Islet precursor cell (in vitro differentiated cells): ENCODE results near the gene GALNT17.

Experiments
- DNase-seq: peaks from one replicate; pipeline ENCODE4 v3.0.0-alpha.2; 2018

GALNT17 gene

DNA sequence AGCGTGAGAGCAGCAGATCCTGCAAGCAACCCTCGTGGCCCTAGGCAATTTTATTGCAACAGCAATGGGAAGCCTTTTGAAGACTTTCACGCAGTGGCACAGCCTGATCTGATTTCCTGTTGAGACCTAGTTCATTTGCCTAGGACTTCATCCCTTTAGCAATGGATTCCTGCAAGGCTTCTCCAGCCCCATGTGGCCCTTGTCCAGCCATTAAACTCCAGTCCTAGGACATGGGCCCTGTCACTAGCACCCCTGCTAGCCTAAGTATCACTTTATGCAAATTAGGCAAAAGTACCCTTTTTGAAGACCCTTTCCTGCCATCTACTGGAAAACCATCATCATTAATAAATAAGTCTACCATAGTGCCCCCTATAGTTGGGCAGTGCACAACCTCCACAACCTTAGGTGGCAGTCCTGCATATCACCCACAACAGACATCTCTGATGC is 379.4 kb downstream of the GALNT17 start:
- DNase-seq: no peak

DNA sequence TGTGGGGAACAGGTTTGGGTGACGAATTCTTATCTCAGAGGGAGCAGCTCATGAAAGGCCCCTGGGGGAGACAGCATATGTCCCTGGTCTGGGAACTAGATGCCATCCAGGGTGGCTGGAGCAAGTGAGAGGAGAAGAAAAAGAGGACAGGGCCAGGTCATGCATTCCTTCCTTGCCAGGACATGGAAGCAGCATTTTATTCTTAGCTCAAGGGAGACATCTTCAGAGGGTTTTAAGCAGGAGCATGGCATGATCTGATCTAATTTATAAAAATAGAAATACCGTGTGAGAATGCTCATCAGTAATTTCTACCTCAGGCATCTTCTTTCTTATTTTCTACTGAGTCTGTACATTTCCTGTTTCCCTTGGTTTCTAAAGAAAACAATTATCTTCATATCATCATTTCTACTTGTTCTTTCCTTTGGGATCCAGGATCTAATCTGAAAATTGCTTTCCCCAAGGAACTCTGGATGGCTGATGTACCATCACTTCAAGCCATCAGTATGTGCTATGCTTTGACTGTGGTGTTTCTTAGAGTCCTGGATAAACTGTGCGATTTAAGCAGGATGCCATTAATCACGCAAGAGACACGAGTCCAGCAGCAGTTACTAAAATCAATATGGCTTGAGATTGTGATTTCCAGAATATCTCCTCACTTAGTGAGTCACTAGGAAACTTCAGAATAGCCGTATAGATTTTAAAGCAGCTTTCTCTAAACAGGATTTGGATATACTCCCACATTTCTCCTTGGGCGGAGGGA is 386.2 kb downstream of the GALNT17 start:
- DNase-seq: no peak

DNA sequence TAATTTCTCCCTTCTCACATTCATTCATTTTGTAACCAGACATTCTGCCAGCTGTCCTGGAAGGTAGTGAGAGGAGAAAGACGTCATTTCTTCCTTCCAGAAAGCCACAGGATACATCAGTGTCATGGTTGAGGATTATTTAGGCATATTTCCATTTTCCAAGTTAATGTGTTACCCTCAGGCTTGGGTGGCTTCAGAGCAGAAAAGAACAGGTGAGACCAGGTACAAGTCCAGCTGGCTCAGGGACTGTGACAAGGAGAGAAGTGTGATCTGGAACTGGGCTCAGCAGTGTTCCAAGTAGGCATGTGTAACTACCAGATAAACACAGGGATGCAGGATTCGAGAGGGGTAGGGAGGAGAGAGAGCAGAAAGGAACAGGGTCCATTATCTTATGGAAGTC is 386.9 kb downstream of the GALNT17 start:
- DNase-seq: no peak

DNA sequence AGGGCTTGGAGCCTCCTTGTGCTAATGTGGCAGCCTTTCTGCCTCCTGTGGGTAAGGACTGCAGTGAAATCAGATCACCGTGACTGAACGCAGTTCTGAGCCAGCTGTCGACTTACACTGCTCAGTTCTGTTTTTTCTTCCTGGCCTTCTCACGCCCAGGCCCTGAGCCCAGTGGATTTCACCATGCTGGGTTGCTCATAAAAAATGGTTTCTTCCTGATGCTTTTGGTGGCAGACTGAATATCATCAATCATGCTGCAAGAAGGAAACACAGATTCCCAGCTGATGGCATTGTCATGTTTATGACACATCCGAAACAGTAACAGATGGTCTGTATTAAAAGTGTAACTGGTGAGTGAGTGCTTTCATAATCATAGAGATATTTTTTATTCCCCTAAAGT is 389.6 kb downstream of the GALNT17 start:
- no peak for DNase-seq

DNA sequence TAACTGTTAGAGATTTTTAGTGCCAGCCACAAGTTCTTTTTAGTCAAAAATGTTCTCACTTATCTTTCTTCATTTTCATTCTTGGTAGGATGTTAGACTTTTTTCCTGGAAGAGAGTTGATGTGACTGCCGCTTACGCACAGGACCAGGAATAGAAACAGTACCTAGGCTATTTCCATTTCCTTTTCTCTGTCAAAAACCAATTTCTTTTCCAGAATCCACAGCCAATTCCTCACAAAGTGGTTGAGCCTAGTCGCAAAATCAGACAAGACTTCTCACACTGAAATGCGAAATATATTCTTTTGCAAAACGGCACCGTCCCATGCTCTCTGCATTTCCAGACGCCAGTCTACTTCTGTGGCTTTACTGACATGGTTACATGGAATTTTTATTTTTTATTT is 394.2 kb downstream of the GALNT17 start:
- no peak for DNase-seq

DNA sequence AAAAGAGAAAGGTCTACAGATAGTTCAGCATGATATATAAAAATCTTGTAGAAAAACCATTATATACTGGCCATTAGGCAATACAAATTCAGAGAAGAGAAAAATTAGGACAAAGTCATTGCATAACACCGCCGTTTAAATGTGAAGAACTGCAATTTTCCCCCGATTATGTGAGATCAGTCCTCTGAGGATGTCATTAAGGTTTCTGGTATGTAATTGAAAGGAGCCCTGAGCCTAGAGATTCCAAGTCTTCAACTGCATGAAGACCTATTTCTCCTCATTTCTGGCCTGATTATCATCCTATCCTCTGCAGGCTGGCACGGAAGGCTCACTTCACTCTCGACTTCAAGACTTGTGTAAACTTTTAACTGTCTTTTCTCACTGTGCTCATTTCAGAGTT is 395.3 kb downstream of the GALNT17 start:
- no peak for DNase-seq

DNA sequence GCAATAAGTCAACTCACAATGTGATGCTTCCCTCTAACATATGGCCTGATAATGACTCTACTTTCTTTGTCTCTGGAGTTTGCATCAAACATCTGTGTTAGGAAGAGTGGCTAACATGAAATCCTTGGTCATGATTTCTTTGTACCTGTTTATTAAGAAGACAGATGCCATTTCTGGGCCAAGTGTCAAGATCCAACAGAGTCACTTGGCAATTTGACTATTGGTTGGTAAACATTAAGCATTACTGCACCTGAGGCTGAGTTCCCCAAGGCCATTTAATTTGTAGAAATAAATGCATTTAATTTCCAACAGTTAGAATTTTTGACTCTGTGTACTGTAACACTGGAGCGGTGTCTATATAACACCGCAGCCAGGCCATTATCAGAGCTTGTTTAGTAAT is 403.7 kb downstream of the GALNT17 start:
- no peak for DNase-seq

DNA sequence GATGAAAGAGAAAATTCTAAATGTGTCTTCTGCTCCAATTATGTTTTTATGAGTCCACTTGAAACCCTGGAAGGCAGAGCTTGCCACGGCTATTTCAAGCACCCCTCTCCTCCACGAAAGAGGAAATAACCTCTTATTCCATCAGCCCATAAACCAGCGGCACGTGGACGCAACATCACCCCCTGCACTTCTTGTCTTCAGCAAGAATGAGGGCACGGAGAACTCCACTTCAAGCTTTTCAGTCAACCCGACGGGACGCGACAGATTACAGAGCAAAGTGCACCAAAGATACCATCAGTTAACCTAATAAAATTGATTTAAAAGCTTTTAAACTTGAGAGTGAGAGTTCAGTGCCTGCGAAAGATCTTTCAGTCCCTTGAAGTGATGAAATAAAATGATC is 406.3 kb downstream of the GALNT17 start:
- peak; percentile 58 for DNase-seq

DNA sequence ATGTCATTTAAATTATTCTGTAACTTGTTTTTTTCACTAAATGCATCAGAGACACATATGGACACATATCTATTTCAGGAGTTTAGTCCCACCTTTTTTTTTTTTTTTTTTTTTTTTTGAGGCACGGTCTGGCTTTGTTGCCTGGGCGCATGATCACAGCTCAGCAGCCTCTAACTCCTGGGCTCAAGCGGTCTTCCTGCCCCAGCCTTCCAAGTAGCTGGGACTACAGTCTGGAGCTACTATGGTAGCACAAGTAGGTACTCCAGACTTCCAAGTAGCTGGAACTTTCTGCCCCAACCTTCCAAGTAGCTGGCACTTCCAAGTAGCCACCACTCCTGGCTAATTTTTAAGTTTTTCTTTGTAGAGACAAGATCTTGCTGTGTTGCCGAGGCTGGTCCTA is 407.7 kb downstream of the GALNT17 start:
- no peak for DNase-seq

DNA sequence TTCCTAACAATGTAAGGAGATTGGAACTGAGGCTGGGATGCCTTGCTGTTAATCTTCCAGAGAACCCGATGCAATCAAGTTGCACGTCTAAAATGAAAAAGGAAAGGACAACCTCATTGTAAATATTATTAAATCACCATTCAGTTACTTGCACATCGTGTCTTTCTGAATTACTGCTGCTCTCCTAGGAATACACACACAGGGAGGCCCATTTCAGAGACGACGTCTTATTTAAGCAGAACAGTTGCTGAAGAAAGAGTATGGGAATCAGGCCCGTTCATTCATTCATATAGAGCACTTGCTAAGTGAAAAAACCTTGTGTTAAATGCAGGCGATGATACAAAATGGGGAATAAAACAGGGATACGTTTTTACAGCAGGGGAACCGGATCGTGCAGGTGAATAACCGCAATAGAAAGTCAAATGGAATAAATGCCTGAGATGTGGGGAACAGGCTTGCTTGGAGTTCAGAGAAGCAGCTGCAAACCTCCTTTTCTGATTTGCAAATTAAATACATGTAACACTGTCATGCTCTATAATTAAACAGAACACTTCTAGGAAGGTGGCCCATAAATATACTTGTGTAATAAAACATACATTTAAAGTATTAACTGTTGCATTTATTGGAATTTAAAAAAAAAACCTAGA is 409.9 kb downstream of the GALNT17 start:
- no peak for DNase-seq

DNA sequence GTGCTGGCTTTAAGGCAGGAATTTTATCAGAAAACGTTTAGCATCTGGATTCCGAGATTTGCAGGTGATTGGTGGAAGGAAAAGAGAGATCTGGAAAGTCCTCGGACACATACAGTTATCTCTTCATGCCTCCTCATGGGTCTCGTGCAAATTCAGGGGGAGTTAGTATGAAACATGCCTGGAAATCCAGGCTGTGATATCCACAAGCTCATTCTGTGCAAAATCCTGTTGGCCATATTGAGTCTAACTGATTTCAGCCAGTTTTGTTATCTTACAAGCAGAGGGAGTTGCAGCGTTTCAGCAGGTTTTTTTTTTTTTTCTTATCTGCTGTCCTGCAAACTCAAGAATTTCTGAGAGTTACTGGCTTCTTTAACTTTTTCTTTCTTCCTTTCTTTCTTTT is 411.5 kb downstream of the GALNT17 start:
- no peak for DNase-seq

DNA sequence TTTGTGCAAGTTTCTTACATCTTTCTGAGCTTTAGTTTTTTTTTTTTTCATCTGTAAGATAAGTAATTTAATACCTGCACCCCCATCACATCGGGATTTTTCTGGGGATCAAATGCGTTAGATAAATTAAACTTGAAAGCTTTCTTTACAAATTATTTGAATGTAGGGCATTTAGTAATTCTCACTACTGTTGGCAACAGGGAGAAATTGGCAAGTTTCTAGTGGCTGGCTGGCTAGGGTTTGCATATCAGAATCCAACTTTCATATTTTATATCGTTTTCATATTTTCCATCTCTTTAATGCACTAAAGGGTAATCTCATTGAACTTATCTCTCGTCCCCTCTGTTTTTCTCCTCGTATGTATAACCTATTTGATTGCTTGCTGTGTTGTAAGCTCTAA is 412.9 kb downstream of the GALNT17 start:
- DNase-seq: no peak

DNA sequence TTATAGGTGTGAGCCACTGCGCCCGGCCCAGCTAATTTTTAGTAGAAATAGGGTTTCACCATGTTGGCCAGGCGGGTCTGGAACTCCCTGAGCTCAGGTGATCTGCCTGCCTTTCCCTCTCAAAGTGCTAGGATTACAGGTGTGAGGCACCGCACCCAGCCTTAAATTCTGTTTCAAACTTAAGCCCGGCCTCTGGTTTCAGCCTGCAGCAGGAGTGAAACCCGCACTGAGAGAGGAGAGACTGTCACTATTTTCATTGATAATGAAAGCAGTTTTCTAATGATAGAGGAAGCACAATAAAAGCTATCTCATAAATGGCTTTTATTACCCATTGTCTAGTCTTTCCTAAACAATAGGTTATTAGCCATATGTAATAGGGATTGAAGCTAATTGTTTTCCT is 415.5 kb downstream of the GALNT17 start:
- DNase-seq: no peak

DNA sequence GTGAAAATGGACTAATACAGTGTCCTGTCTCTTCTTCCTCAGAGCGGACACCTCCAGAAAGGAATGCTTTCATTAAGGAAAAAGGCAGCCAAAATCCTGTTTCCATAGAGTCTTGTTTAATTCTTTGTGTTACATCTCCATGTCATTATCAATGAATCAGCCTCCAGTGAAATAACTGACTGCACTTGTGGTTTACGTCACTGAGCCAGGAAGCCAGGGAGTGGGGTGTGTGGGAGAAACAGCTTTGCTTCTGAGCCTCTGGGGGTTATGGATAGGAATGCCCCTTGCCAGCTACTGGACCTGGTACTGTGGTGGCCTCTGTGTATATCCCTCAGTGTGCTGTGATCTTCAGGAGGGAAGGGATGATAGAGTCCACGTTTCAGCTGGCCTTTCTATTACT is 416.8 kb downstream of the GALNT17 start:
- DNase-seq: no peak

DNA sequence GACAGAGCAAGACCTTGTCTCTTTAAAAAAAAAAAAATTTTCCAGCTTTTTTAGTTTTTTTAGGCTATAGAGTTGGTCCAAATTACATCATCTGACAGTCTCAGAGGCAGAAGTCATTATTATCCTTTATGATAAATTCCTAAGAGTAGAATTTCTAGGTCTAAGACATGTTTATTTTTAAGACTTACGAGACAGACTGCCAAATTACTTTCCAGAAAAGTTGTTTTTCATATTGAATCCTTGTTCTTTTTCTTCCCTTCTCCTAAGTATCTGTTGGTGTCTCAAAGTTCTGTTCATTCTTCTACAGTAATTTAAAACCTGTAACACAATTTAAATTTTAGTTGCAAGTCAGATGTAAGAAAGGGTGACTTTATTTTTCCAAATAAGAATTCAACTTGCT is 421.4 kb downstream of the GALNT17 start:
- no peak for DNase-seq

DNA sequence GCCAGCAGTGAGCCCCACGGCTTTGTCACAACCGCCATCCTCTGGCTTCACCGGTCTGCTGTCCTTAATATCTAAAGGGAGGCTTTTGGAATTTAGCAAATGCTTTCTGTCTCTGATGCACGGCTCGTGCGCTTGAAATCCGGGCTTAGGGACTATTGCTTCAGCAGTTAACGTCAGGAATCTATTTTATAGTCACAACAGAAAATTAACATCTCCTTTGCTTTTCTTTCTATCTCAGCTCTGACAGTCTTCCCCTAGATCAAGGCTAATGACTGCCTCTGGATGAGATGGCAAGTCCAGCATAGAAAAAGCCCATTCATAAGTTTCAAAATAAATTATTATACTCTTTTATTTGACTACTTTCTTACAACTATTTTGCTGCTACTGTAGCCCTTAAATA is 423.8 kb downstream of the GALNT17 start:
- no peak for DNase-seq

DNA sequence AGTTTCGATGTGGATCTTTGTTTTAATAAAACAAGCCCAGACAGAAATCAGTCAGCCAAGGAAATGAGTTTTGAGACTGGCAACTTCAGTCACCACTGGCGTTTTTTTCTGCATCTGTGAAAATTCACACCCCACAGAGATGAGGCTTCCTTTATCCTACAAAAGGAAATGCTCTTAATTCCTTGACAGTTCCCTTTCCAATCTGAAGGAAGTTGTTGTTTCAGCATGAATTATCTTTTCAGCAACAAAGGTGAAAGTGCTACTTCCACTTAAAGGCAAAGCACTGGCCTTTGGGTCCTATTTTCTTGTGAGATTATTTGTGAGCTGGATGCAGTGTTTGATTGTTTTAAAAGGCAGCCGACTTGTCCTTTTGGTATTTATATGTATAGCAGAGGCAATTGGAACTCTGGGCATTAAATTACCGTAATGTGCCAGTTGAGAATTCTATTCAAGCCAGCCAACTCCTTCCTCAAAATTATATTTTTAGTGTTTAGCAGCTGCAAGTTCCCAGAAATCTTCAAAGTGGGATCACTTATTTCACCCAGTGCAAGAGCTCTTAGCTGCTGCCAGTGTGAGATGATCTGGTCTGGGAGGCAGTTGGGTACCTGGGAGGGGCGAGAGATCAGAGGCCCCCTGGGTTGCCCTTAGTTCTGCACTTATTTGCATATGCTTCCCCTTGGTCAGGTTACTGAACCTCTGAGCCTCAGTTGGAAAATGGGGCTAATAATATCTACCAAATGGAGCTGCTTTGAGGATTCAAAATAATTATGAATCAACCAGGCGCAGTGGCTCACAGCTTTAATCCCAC is 427.1 kb downstream of the GALNT17 start:
- DNase-seq: no peak

DNA sequence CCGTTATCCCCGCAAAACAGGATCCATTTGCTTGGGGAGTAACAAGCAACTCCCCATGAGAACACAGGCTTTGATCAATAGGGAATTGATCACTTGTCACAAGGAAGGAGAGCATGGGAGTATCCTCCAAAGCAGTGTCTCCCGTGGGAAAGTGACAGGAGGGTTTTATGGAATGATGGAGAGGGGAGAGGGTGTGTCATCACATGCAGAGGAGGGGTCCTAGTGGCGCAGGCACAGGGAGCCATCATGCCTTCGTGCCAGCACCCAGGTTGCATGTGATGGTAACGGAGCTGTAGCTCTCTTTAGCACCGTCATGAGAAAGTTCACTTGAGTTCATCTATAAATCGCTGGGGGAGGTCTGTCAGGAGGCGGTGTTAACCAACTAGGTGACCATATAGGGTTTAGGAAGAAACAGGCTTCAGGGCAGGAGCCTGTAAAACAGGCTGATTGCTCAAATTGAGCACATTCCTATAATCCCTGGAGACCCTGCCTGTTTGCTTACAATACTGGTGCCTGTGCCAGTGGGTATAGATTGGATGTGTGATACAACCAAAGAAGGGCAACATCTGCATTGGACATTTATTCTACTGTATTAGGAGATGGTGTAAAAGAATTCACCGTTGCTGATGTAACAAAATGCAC is 428.5 kb downstream of the GALNT17 start:
- no peak for DNase-seq

DNA sequence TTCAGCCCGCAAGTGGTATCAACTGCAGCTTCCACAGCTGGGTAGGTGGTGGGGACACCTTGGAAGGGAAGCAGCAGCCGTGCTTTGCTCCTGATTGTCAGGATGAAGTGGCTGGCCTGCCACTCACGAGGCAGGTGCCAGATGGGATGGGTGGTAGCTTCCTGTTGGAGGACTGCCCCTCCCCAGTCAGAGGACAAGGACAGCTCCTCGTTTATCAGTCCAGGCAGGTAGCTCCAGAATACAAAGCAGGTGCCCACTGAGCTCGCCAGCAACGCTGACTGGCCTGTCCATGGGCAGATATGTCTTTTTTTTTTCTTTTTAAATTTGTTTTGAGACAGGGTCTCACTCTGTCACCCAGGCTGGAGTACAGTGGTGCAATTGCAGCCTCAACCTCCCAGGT is 431.3 kb downstream of the GALNT17 start:
- DNase-seq: no peak

DNA sequence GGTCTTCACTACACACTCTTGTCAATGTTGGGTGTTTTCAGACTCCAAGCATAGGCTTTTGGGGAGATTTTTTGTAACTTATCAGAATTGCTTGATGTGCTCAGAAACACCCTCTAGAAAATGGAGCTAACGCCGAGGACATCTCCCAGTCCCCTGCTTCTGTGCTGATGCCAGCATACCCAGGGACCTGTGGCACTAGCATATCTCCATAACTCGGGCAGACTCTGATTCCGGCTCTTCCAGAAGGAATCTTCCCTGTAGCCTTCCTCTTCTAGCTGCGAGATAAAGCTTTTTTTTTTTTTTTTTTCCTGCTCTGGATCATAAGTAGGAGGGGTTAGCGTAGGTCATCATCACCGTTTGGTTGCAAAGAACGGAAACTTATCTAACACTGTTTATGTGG is 434.4 kb downstream of the GALNT17 start:
- DNase-seq: no peak

DNA sequence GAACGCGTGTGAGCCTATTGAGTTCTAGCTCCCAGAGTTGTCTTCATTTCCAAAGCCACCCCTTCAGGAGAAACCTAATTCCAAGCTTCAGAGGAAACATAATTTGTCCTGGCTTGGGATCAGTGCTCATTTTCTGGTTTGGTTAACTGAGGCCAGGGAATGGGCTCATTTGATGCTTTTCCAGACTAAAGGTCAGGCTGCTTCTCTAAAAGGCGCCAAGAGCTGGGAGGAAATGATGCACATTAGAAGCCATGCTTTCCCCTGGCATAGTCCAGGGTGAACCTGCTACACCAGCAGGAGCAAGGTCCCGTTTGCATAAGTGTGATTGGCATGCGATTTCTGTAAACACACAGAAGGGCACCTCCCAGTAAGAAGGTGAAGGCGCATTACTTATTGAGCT is 435.0 kb downstream of the GALNT17 start:
- DNase-seq: no peak

DNA sequence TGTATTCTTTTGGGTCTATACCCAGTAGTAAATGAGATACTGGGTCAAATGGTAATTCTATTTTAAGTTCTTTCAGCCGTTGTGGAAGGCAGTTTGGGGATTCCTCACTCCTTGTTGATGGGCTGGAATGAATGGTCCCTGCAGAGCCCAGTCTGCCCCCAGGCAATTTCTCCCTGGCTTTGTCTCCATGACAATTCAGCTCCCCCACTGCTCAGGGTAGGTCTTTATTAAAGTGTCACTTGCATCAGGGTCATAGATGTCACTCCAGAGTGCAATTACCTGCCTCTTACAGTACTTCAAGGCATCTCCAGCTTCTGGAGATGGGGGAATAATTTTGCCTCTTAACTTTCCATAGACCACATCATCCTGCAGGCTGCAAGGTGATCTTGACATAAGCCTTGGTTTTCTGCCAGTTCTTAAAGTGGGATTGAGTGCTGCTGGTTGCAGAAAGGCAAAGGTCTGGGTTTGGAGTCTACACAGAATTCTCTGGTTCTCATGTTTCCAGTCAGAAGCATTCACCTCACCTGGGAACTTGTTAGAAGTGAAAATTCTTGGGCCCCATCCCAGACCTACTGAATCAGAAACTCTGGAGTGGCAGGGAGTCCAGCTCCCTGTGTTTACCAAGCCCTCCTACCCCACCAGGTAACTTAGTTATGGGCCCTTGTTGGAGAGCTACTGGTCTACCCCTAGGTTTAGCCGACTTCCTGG is 442.4 kb downstream of the GALNT17 start:
- DNase-seq: peak; percentile 52

DNA sequence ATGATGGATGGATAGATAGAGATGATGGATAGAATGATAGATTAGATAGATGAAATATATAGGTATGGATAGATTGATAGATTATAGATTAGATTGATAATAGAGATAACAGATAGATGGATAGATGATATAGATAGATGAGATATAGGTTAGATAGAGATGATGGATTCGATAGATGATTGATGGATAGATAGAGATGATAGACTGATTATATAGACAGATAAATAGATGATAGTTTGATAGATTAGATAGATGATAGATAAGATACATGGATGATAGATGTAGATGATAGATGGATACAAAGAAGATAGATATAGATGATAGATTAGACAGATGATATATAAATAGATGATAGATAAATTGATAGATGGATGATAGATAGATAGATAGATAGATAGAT is 448.1 kb downstream of the GALNT17 start:
- DNase-seq: no peak
